GM21360 (cell line): ENCODE data around the gene TRHDE.
"Not testable (repeated sequence)": the region's sequence is repeated elsewhere in the genome, so short reads cannot be mapped to it uniquely, and the experiment has no call there.

Source experiments
- ATAC-seq: cut with Tn5 transposase; IDR thresholded peaks from one replicate; pipeline ENCODE4 v1.9.1; 2021; ENCODE audit warnings: mild to moderate bottlenecking, moderate library complexity; ENCODE audit not compliant: unreplicated experiment

Gene TRHDE

GRCh38 chr12:72505227-72505626, 233.1 kb downstream of the TRHDE start:
- ATAC-seq, result no peak

- ATAC-seq, result no peak
Observed at GRCh38 chr12:72509891-72510290, 237.7 kb downstream of the TRHDE start.

- no peak for ATAC-seq
Observed at GRCh38 chr12:72510772-72511171, 238.6 kb downstream of the TRHDE start.

- no peak for ATAC-seq
Observed at GRCh38 chr12:72511498-72511897, 239.3 kb downstream of the TRHDE start.

GRCh38 chr12:72511906-72512305, 239.7 kb downstream of the TRHDE start:
- no peak for ATAC-seq

- not testable (repeated sequence) for ATAC-seq
Observed at GRCh38 chr12:72520044-72520678, 248.0 kb downstream of the TRHDE start.

GRCh38 chr12:72521326-72521725, 249.2 kb downstream of the TRHDE start:
- ATAC-seq, result no peak

GRCh38 chr12:72522411-72522810, 250.2 kb downstream of the TRHDE start:
- ATAC-seq, result no peak

GRCh38 chr12:72523754-72524153, 251.6 kb downstream of the TRHDE start:
- ATAC-seq, result no peak

GRCh38 chr12:72535212-72535990, 263.2 kb downstream of the TRHDE start:
- no peak for ATAC-seq

- ATAC-seq, result no peak
Observed at GRCh38 chr12:72540811-72541210, 268.6 kb downstream of the TRHDE start.

GRCh38 chr12:72543777-72544467, 271.8 kb downstream of the TRHDE start:
- ATAC-seq, result no peak

- ATAC-seq, result no peak
Observed at GRCh38 chr12:72546106-72546505, 273.9 kb downstream of the TRHDE start.

GRCh38 chr12:72547573-72547972, 275.4 kb downstream of the TRHDE start:
- ATAC-seq, result no peak

GRCh38 chr12:72549184-72549583, 277.0 kb downstream of the TRHDE start:
- ATAC-seq, result no peak

GRCh38 chr12:72560003-72560769, 288.0 kb downstream of the TRHDE start:
- ATAC-seq, result no peak

- no peak for ATAC-seq
Observed at GRCh38 chr12:72570601-72571000, 298.4 kb downstream of the TRHDE start.

GRCh38 chr12:72574138-72574537, 302.0 kb downstream of the TRHDE start:
- ATAC-seq, result no peak

GRCh38 chr12:72578327-72578726, 306.2 kb downstream of the TRHDE start:
- ATAC-seq, result no peak

- ATAC-seq, result no peak
Observed at GRCh38 chr12:72586456-72586855, 314.3 kb downstream of the TRHDE start.

- ATAC-seq, result no peak
Observed at GRCh38 chr12:72602581-72602980, 330.4 kb downstream of the TRHDE start.
